ENCODE data around the gene RBM45.

RBM45 gene

GRCh38 chr2:178163395-178163794 is 51.2 kb downstream of the RBM45 start:
- no peak for DNase-seq

GRCh38 chr2:178163911-178164310 is 51.7 kb downstream of the RBM45 start:
- no peak for DNase-seq

DNA sequence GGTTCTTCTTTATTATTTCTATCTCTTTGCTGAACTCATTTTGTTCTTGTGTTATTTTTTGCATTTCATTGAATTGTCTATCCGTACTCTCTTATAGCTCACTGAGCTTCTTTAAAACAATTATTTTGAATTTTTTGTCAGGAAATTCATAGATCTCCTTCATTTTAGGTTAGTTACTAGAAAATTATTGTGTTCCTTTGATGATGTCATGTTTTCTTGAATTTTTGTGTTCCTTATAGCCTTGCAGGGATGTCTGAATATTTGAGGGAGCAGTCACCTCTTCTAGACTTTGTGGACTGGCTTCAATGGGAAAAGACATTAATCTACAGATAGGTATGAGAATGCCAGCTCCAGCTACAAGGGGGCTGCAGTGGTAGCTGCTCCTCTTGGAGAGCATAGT is 61.4 kb downstream of the RBM45 start:
- no peak for DNase-seq

DNA sequence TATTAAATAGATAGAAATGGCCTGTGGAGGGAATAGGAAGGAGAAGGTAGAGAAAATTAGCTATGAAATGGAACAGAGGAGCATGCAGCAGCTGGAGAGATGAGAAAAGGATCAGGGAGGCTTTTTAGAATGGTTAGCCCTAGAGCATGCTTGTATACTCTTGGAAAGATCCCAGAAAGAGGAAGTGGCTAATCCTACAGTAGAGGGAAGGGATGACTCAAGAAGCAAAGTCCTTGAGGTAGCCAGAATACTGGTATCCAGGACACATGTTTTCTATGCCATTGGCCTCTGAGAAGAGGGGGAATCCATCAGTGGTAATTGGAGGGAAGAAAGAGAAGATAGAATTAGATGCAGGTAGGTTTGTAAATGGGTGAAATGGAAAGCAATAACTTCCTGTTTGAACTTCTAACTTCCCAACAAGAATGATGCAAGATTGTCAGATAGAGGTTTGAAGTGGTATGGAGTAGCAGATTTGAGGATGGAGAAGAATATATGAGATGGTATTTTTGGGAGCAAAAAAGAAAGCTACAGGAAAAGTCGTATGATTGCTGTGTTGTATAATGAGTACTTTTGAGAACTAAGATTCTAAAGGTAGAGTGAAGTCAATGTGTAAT is 64.9 kb downstream of the RBM45 start:
- DNase-seq: no peak
